ENCODE measurements around the gene SNAPC1.

DNA sequence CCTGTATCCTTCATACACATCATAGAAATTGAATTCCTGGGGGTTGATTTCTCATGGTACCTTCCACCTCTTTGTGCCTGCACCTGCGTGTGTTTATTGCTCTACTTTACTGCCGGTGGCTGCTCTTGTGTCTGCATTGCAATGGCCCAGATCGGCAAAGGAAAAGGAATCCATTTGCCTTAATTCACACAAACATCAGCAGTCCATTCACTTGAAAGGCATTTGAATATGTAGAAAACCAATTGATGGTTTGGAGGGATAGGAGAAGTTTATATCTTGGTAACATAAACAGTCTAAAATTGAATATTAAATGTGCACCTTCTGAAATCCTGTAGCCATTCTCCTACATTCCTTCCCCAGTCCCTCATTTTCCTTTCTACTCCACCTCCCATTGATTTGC is 74.0 kb downstream of the SNAPC1 start:
- TF ChIP-seq, protein P1, sequence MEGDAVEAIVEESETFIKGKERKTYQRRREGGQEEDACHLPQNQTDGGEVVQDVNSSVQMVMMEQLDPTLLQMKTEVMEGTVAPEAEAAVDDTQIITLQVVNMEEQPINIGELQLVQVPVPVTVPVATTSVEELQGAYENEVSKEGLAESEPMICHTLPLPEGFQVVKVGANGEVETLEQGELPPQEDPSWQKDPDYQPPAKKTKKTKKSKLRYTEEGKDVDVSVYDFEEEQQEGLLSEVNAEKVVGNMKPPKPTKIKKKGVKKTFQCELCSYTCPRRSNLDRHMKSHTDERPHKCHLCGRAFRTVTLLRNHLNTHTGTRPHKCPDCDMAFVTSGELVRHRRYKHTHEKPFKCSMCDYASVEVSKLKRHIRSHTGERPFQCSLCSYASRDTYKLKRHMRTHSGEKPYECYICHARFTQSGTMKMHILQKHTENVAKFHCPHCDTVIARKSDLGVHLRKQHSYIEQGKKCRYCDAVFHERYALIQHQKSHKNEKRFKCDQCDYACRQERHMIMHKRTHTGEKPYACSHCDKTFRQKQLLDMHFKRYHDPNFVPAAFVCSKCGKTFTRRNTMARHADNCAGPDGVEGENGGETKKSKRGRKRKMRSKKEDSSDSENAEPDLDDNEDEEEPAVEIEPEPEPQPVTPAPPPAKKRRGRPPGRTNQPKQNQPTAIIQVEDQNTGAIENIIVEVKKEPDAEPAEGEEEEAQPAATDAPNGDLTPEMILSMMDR (IDR thresholded peaks at IDR 0.05) = no peak
- TF ChIP-seq POLR2A (IDR thresholded peaks at IDR 0.05) = no peak
